GM19395 (cell line): ENCODE data around the gene RPTOR.
A peak's percentile ranks its signal among the peaks of the same experiment; 100 is the strongest.

Experiments
- ATAC-seq: cut with Tn5 transposase; IDR thresholded peaks from one replicate; pipeline ENCODE4 v1.9.1; 2021; ENCODE audit warnings: mild to moderate bottlenecking, moderate library complexity; ENCODE audit not compliant: unreplicated experiment

RPTOR gene

GRCh38 chr17:80779336-80779735, 234.7 kb downstream of the RPTOR start:
- ATAC-seq, result no peak

GRCh38 chr17:80779961-80780380, 235.3 kb downstream of the RPTOR start:
- no peak for ATAC-seq

- peak; percentile 85 for ATAC-seq
Measured at GRCh38 chr17:80780381-80781198, 236.0 kb downstream of the RPTOR start.

GRCh38 chr17:80781211-80781610, 236.6 kb downstream of the RPTOR start:
- no peak for ATAC-seq

GRCh38 chr17:80781807-80782277, 237.2 kb downstream of the RPTOR start:
- ATAC-seq, result no peak

GRCh38 chr17:80782536-80783427, 238.1 kb downstream of the RPTOR start:
- ATAC-seq, result no peak

- no peak for ATAC-seq
Measured at GRCh38 chr17:80783486-80783885, 238.8 kb downstream of the RPTOR start.

- ATAC-seq, result no peak
Measured at GRCh38 chr17:80783971-80784370, 239.3 kb downstream of the RPTOR start.

- no peak for ATAC-seq
Measured at GRCh38 chr17:80785477-80786178, 241.0 kb downstream of the RPTOR start.

GRCh38 chr17:80786470-80786869, 241.8 kb downstream of the RPTOR start:
- ATAC-seq, result no peak

GRCh38 chr17:80786887-80787286, 242.2 kb downstream of the RPTOR start:
- no peak for ATAC-seq

- ATAC-seq, result no peak
Measured at GRCh38 chr17:80787881-80788280, 243.2 kb downstream of the RPTOR start.

- no peak for ATAC-seq
Measured at GRCh38 chr17:80789356-80789902, 244.8 kb downstream of the RPTOR start.

GRCh38 chr17:80790021-80790765, 245.6 kb downstream of the RPTOR start:
- peak; percentile 68 for ATAC-seq

GRCh38 chr17:80790981-80791742, 246.5 kb downstream of the RPTOR start:
- ATAC-seq, result no peak

GRCh38 chr17:80791758-80792284, 247.2 kb downstream of the RPTOR start:
- ATAC-seq, result no peak

- no peak for ATAC-seq
Measured at GRCh38 chr17:80792373-80792781, 247.7 kb downstream of the RPTOR start.

- ATAC-seq, result no peak
Measured at GRCh38 chr17:80793421-80793820, 248.8 kb downstream of the RPTOR start.

- no peak for ATAC-seq
Measured at GRCh38 chr17:80793851-80794267, 249.2 kb downstream of the RPTOR start.
